Measurements from ENCODE around the gene EAF1.
"Not testable (repeated sequence)": the region's sequence is repeated elsewhere in the genome, so short reads cannot be mapped to it uniquely, and the experiment has no call there.

EAF1 gene

GRCh38 chr3:15409239-15409638, 18.2 kb upstream of the EAF1 start:
- no peak for DNase-seq

- no peak for DNase-seq
Observed at GRCh38 chr3:15409774-15410173, 17.6 kb upstream of the EAF1 start.

GRCh38 chr3:15410966-15411365, 16.4 kb upstream of the EAF1 start:
- not testable (repeated sequence) for DNase-seq

DNA sequence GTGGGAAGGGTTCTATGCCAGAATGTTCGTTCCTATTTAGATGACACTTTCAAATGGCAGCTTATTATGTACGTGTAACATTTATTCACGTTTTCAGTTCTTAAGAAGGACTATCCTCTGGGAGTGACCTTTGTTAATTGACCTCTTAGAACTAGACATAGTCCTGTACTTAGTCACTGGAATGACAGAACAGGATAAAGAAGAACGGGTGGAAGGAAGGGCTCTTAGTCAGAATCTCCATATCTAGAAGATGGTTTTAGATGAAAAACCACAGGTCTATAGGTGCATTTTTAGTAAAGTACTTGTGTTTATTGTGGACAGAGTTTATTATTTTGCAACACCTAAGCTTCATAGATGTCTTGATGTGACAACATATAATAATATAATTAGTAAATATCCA, 6.5 kb upstream of the EAF1 start:
- no peak for DNase-seq

DNA sequence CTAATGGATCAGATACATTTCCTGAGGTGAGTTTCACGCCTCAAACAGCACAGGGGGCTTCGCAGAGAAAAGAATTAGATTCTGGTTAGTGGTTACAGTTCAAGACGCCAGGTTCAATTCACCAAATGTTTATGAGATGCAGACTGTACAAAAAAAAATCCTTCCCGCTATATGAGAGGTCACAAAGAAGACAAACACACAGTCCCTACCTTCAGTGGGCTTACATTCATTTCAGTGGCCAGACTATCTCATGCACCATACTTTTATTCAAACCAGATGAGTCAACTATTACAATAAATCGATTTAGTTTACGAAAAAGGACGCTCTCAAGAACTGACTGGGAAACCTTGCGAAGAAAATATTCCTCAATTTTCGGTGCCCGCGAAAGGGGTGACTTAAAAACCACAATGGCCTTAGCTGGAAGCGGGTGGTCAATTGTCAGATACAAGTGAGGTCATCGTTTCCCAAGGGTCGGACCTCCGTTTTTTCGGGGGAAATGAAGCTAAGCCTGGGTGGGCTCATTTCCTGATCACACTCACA, 749 bp upstream of the EAF1 start:
- no peak for DNase-seq

- DNase-seq, result no peak
Observed at GRCh38 chr3:15427981-15428380, 583 bp downstream of the EAF1 start.

GRCh38 chr3:15428539-15428938, 1.1 kb downstream of the EAF1 start:
- DNase-seq, result no peak

- DNase-seq, result no peak
Observed at GRCh38 chr3:15429080-15429479, 1.7 kb downstream of the EAF1 start.

- DNase-seq, result no peak
Observed at GRCh38 chr3:15430624-15431023, 3.2 kb downstream of the EAF1 start.

DNA sequence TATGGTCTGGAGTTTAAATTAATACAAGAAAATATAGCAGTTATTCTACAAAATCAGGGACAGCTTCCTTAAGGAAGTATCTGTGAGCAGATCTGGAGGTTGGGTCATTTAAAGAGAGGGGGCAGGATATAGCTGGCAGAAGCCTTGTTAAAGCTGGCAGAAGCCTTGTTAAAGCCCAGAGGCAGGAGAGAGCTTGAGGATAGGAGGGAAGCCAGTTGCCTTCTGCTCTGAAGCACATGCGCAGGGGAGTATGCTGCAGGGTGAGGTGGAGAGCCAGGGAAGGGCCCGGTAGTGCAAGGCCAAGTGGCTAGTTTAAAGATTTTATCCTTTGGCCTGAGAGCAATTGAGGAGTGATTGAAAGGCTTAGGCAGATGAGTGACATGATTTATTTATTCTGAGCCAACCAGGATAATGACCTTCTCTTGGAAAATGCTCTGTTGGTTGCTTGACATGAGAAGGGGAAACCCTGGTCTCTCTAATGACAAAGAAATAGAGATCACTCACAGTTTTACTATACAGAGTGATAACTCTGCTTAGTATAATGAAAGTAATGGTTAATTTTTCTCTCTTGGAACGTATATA, 3.9 kb downstream of the EAF1 start:
- no peak for DNase-seq

DNA sequence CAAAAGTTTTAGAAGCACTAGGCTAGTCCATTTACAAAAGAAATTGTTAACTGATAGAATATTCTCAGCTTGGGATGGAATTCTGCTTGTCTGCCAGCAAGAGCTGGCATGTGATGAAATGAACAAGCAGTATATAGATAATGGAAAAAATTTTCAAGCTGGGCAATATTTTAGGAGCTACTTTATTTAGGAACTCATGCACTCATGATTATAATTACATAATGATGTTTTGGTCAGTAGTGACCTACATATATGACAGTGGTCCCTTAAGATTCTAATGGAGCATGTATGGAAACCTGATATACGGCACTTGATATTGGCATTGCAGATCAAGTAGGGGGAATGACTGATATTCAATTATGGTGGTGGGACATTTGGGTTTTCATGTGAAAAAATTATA, 6.1 kb downstream of the EAF1 start:
- no peak for DNase-seq

- DNase-seq, result no peak
Observed at GRCh38 chr3:15434756-15435155, 7.4 kb downstream of the EAF1 start.

DNA sequence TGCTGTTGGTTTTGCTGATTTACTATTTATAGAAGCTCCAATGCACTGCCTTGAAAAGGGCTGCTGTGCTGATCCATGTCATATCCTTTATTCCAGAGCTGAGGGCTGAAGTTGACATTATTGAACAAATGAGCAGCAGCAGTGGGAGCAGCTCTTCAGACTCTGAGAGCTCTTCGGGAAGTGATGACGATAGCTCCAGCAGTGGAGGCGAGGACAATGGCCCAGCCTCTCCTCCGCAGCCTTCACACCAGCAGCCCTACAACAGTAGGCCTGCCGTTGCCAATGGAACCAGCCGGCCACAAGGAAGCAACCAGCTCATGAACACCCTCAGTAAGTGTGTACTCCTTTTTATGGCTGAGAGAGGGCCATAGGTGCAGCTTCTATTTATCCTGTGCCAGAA, 8.8 kb downstream of the EAF1 start:
- no peak for DNase-seq

DNA sequence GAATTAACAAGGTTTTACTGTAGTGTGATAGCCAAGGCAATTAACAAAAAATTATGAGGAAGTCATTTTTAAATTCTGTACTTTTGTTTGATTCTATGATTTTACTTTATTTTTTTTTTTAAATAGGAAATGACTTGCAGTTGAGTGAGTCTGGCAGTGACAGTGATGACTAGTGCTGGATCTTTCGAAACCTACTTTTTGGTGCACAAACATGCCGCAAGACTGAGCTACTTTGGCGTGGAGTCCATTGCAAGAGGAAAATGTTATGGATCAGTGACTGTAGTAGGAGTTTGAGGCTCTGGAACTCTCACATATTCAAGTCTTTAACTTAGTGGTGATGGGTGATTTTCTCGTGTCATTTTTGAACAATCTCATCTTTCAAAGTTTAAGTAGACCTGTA, 11.6 kb downstream of the EAF1 start:
- no peak for DNase-seq

GRCh38 chr3:15439476-15439875, 12.1 kb downstream of the EAF1 start:
- no peak for DNase-seq

DNA sequence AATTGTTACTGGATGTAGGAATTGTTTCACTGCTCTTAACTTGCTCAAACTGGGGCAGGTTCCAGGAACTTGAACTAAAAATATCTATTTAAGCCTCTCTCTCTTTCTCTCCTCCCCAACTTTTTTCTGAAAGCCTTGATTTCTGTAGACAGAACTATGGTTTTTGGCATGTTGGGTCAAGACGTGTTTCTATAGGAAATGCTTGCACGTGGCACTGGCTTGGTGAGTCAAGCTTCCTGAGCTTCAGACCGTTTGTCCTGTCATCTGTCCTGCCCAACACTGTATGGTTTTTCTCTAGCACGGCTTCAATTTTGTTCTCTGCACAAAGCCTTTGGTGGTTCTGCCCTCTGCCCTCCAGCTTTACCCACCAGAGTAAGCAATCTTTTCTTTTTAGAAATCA, 13.5 kb downstream of the EAF1 start:
- DNase-seq, result no peak

DNA sequence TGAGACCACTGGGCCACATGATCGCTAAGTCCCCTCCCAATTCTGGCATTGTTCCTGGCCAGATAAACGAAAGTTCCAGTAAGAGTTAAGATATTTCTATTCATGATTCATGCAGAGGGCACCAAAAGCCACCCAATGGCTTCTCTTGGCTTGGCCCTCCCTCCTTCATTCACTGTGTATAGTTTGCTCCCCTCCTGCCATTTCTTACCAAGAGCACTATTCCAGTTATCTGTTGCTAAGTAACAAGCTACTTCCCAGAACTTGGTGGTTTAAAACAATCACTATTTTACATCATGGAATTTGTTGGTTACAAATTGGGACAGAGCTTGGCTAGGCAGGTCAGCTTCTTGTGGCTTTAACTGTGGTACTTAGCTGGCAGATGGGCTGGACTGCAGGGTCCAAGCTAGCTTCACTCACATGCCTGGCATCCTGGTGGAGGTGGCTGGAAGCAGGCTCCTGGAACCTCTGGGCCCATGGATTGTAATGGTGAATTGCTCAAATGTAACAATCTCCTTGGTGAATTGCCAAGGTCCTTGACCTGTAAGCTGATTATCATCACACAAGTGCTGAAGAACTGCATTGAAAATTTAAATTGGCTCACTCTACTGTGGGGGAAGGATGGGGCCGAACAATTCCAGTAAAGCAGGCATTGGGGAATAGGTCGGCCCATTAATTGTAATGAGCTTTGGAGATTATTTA, 16.6 kb downstream of the EAF1 start:
- no peak for DNase-seq

DNA sequence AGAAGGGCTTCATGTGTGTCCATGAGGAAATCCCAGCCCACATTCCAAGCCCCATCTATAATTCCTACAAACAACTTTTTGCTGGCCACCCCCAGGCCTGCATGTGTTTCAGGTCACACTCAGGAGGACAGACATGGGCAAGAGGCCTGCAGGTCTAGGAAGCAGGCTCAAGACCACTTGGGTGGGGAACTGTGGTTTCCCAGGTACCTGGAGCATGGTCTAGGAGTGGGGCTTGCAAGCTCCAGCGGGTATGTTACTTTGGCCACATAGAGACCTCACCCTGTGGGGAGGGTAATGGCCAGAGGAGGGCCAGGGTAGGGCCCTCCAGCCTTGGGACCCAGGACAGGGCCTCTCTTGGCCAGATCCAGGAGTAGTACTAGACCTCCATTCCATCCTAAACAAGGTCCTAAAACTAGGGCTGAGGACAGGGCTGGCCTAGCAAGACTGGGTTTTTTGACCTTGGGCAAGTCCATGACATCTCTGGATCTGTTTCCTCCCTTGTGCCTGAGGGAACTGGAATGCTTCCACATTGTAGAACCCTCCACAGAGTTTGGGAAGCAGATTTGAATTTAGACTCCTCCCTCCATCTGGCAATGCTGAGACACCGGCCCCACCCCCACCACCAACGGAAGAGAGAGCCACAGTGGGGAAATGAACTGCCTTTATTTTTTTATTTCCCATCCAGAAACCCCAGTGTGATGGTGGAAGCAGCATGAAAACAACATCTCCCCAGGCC, 22.3 kb downstream of the EAF1 start:
- DNase-seq, result no peak

DNA sequence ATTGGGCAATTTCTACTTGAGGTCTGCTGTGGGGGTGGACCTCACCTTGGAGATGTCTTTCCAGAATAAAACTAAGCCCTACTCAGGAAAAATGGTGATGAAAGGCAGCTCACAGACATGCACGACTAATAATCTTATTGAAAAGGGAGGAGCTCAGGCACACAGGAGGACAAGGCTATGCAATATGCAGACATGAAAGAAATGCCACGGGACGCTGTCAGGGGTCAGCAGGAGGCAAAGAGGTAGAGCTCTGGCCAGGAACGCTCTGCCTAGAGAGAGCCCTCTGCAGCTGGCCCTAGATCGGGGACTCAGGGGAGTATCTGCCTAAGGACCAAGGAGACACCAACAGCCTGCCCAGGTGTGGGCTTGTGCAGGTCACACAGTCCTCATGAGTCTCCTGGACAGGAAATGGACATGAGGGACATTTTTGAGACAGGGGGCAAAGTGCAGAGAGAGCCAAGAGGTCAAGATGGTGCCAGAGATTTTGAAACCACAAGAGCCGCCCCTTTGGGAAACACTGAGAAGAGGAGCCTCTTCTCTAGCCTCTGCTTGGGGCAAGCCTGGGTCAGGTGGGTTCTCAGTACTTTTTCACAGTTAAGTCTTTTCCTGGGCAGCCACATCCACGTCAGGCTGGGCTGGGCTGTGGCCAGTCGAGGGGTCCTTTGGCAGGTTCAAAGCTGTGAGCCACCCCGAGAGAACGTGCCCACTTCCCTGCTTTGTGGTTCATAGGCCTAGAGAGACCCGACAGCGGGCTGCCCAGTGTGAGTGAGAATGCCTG, 23.2 kb downstream of the EAF1 start:
- DNase-seq, result no peak

DNA sequence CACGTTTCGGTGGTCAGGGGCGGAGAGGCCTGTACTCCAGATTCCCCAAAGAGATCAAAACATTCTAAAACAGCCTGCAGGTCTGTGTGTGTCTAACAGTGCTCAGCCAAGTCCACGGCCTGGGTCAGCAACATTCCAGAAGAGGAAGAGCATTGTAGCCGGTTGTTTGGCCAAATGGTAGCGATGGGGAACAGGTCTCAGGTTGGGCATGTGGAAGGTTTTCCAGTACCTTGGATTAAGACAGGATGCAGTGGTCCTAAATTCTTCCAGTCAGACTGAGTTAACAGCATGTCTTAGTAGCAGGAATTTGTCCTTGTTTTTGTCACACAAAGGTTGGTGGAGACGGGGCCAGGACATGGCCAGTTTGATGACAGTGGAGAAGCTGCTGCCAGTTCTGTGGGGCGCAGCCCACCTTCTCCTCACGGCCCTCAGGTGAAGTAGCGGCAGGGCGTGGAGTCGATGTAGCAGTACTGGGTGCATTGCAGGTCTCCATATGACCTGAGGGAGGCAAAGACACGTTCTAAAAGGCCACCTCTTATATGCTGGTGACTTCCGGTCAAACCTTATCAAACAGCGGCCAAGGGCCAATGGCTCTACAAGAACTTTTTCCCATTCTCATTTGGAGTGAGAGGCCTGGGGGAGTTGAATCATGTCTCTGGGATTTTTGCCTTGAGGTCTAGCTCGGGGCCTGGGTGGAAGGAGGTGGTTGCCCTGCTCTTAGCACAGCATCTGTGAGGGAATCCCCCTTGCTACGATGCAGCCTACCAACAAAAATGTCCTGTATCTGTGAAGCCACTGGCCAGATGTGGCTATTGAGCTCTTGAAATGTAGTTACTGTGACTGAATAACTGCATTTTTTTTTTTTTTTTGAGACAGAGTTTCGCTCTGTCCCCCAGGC, 24.1 kb downstream of the EAF1 start:
- DNase-seq, result no peak

DNA sequence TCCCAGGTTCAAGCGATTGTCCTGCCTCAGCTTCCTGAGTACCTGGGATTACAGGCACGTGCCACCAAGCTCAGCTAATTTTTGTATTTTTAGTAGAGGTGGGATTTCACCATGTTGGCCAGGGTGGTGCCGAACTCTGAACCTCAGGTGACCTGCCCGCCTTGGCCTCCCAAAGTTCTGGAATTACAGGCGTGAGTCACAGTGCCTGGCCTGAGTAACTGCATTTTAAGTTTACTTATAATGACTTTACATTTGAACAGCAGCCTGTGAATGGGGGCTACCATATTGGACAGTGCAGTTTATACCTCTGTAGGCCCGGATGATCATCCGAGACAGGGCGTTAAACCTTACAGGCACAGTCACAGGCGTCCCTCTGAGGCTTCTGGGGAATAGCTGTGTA, 24.8 kb downstream of the EAF1 start:
- DNase-seq, result no peak

DNA sequence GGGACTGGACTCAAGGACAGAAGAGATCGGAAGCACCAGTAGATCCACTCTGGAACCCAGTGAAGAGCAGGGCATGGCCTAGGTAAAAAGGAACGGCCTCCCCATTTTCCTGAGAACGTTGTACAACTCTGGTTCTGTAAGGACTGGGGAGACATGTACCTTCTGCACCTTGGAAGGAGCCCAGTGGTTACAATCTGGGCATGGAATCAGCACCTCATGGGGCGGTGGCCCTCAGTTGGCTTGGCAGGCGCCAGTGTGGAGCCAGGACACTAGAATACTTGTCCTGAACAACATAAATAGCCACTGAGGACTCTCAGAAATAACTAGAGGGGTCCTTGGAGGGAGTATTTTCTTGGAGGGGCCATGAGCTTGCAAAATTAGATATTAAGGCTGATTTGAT, 25.6 kb downstream of the EAF1 start:
- no peak for DNase-seq

All from activated CD8-positive, alpha-beta memory T cell treated with anti-CD3 and anti-CD28 coated beads, Interleukin-2, amount 50 U/mL, for 48 hours (primary cell).